ENCODE data around the gene SNRPA1.

- TF ChIP-seq POLR2A (IDR thresholded peaks at IDR 0.05) (no peak), CTCF (IDR thresholded peaks at IDR 0.05) (no peak), POLR2AphosphoS5 (IDR thresholded peaks at IDR 0.05) (no peak), EP300 (IDR thresholded peaks at IDR 0.05) (no peak)
Observed at GRCh38 chr15:101275018-101275417, 20.0 kb downstream of the SNRPA1 start.

Measured in sigmoid colon (tissue), 4 donors.